GM12878 (cell line): ENCODE measurements around the gene KPTN. TPM values are rescaled to one million over a fixed set of nuclear protein-coding genes. Genes with fewer than 3 reads are reported as not detected.
A peak's percentile ranks its signal among the peaks of the same experiment; 100 is the strongest.

Experiments
- BRCA1 ChIP-seq: IDR thresholded peaks from 2 replicates; pipeline ENCODE4 v1.6.1; 2011; ENCODE audit warnings: low read depth, low read length, improper control_type of control experiment
- CREM ChIP-seq: IDR thresholded peaks from 2 replicates; pipeline ENCODE4 v1.6.1; 2014; ENCODE audit warnings: antibody characterized with exemption, low read depth
- FOS ChIP-seq: IDR thresholded peaks from 3 replicates; pipeline ENCODE4 v1.6.1; 2011; ENCODE audit warnings: borderline replicate concordance; ENCODE audit not compliant: insufficient read length; ENCODE audit errors: extremely low read depth
- HDGF ChIP-seq: fragments of 450-650 bp; IDR thresholded peaks from 2 replicates; pipeline ENCODE4 v1.6.1; 2016; ENCODE audit warnings: antibody characterized with exemption
- JUND ChIP-seq: IDR thresholded peaks from 2 replicates; pipeline ENCODE4 v1.6.1; 2012; ENCODE audit warnings: low read depth, mild to moderate bottlenecking, low read length, improper control_type of control experiment, moderate library complexity
- KDM1A ChIP-seq: fragments of 200-600 bp; sonication (generic); IDR thresholded peaks from 2 replicates; pipeline ENCODE4 v1.6.1; 2016; ENCODE audit warnings: borderline replicate concordance
- MEF2A ChIP-seq: IDR thresholded peaks from 2 replicates; pipeline ENCODE4 v1.6.1; 2011; ENCODE audit warnings: low read depth, mild to moderate bottlenecking, low read length, moderate library complexity; ENCODE audit not compliant: insufficient read depth
- MYB ChIP-seq: fragments of 150-350 bp; IDR thresholded peaks from 2 replicates; pipeline ENCODE4 v1.6.1; 2014; ENCODE audit warnings: mild to moderate bottlenecking, low read depth, low read length, borderline replicate concordance
- NFYB ChIP-seq: IDR thresholded peaks from 2 replicates; pipeline ENCODE4 v1.6.1; 2011; ENCODE audit warnings: low read depth, mild to moderate bottlenecking, low read length, improper control_type of control experiment, moderate library complexity; ENCODE audit not compliant: insufficient read depth
- NR2C2 ChIP-seq: IDR thresholded peaks from 2 replicates; pipeline ENCODE4 v1.6.1; 2011; ENCODE audit warnings: borderline replicate concordance, low read depth; ENCODE audit not compliant: control insufficient read depth, insufficient read length
- SIX5 ChIP-seq: IDR thresholded peaks from 2 replicates; pipeline ENCODE4 v1.6.1; 2011; ENCODE audit warnings: mild to moderate bottlenecking, low read depth, low read length, moderate library complexity; ENCODE audit not compliant: severe bottlenecking
- TAF1 ChIP-seq: IDR thresholded peaks from 2 replicates; pipeline ENCODE4 v1.6.1; 2011; ENCODE audit warnings: mild to moderate bottlenecking, low read depth, low read length, borderline replicate concordance
- ZNF217 ChIP-seq: fragments of 450-650 bp; IDR thresholded peaks from 2 replicates; pipeline ENCODE4 v1.6.1; 2017; ENCODE audit warnings: antibody characterized with exemption, mild to moderate bottlenecking
- ZNF622 ChIP-seq: fragments of 450-650 bp; IDR thresholded peaks from 2 replicates; pipeline ENCODE4 v1.6.1; 2017; ENCODE audit warnings: mild to moderate bottlenecking, inconsistent platforms
- polyA plus RNA-seq, 11 experiments: library from polyadenylated mRNA; depleted of rRNA in 4 of 11; unstranded in 6 of 11; stranded (reverse) in 5 of 11; fragments of >200 nt; fragmentation: Nextera tagmentation in 4 of 11; fragmentation: Illumina TruSeq in 1 of 11; extraction: Ambion mirVana in 4 of 11; extraction: Trizol in 1 of 11; gene quantifications; 1 replicate in 1 of 11; 2 replicates in 10 of 11; pipeline versions ENCODE4 v1.2.1 to v1.2.3, GENCODE V29; 2011 to 2016; ENCODE audit warnings: inconsistent platforms in 2 of 11, missing spikeins in 2 of 11, low read depth in 1 of 11
- total RNA-seq, 4 experiments: library from RNA; depleted of rRNA in 3 of 4; stranded (reverse); fragments of >200 nt in 3 of 4; fragmentation: Illumina TruSeq in 1 of 4; extraction: Trizol in 1 of 4; gene quantifications; 2 replicates each; pipeline versions ENCODE4 v1.2.1 to v1.2.3, GENCODE V29; 2013 to 2021
- TF ChIP-seq, protein P1 (sequence below): fragments of 150-350 bp; IDR thresholded peaks from 2 replicates; pipeline ENCODE4 v1.6.1; 2016; ENCODE audit warnings: low read depth, low read length
- TF ChIP-seq, protein P2 (sequence below): IDR thresholded peaks from 2 replicates; pipeline ENCODE4 v1.6.1; 2012; ENCODE audit warnings: mild to moderate bottlenecking, low read depth, low read length
- TF ChIP-seq, protein P3 (sequence below): IDR thresholded peaks from 2 replicates; pipeline ENCODE4 v1.6.1; 2011; ENCODE audit warnings: borderline replicate concordance, low read depth, mild to moderate bottlenecking, moderate library complexity, mixed read lengths, low read length; ENCODE audit not compliant: insufficient read depth; ENCODE audit errors: extremely low read length
- TF ChIP-seq, protein P4 (sequence below): fragments of 450-650 bp; formaldehyde crosslinking; IDR thresholded peaks from 2 replicates; pipeline ENCODE4 v1.4.0; 2020; ENCODE audit warnings: mild to moderate bottlenecking, moderate library complexity

Gene KPTN
- total and polyA plus RNA-seq, 10 of the 15 experiments (the other 5 are each of a cell fraction or from before 2014, with no cell fraction given): 0.60 to 10.1 (median 6.0) TPM

DNA sequence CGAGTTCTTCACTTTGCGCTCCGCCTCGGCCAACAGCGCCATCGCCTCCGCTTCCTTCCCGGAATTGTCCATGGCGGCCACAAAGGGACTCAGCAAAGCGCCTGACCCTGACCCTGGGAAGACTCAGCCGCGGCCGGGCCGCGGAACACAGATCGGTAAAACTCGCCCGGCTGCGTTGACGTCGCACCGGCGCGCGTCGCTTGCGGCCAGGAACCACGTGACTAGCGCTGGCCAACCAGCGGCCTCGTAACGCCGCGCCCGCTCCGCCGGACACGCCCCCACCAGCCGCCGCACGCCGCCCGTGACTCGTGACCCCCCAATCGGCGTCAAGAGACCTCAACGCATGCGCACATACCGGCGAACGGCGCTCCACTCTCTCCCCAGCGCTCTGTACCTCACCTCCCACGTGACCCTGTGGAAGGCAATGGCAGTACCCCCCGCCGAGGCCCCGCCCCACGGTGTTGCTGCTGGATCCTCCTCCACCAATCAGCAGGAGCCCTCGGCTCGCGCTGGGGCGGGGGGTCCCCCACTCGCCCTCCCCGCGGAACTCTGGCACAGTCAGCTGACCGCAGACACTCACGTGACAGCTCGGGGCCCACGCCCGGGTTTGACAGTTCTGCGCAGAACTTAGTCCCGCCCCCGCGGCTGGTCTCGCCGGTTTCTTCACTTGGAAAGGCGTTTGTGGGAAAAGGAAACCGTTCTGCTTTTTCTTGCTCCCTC, 31.0 kb upstream of the KPTN start, which contains the start of gene NAPA (continued):
- TF ChIP-seq, protein P1, sequence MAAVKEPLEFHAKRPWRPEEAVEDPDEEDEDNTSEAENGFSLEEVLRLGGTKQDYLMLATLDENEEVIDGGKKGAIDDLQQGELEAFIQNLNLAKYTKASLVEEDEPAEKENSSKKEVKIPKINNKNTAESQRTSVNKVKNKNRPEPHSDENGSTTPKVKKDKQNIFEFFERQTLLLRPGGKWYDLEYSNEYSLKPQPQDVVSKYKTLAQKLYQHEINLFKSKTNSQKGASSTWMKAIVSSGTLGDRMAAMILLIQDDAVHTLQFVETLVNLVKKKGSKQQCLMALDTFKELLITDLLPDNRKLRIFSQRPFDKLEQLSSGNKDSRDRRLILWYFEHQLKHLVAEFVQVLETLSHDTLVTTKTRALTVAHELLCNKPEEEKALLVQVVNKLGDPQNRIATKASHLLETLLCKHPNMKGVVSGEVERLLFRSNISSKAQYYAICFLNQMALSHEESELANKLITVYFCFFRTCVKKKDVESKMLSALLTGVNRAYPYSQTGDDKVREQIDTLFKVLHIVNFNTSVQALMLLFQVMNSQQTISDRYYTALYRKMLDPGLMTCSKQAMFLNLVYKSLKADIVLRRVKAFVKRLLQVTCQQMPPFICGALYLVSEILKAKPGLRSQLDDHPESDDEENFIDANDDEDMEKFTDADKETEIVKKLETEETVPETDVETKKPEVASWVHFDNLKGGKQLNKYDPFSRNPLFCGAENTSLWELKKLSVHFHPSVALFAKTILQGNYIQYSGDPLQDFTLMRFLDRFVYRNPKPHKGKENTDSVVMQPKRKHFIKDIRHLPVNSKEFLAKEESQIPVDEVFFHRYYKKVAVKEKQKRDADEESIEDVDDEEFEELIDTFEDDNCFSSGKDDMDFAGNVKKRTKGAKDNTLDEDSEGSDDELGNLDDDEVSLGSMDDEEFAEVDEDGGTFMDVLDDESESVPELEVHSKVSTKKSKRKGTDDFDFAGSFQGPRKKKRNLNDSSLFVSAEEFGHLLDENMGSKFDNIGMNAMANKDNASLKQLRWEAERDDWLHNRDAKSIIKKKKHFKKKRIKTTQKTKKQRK: no peak
- TF ChIP-seq CREM (peak; percentile 76), JUND (no peak), KDM1A (no peak), HDGF (peak; percentile 88), BRCA1 (no peak), ZNF217 (no peak), SIX5 (no peak), ZNF622 (no peak), FOS (peak; percentile 34), MYB (no peak), TAF1 (peak; percentile 84; the same call in 1 of the 2 replicates), MEF2A (peak; percentile 78), NFYB (peak; percentile 87), NR2C2 (no peak)
- TF ChIP-seq, protein P2, sequence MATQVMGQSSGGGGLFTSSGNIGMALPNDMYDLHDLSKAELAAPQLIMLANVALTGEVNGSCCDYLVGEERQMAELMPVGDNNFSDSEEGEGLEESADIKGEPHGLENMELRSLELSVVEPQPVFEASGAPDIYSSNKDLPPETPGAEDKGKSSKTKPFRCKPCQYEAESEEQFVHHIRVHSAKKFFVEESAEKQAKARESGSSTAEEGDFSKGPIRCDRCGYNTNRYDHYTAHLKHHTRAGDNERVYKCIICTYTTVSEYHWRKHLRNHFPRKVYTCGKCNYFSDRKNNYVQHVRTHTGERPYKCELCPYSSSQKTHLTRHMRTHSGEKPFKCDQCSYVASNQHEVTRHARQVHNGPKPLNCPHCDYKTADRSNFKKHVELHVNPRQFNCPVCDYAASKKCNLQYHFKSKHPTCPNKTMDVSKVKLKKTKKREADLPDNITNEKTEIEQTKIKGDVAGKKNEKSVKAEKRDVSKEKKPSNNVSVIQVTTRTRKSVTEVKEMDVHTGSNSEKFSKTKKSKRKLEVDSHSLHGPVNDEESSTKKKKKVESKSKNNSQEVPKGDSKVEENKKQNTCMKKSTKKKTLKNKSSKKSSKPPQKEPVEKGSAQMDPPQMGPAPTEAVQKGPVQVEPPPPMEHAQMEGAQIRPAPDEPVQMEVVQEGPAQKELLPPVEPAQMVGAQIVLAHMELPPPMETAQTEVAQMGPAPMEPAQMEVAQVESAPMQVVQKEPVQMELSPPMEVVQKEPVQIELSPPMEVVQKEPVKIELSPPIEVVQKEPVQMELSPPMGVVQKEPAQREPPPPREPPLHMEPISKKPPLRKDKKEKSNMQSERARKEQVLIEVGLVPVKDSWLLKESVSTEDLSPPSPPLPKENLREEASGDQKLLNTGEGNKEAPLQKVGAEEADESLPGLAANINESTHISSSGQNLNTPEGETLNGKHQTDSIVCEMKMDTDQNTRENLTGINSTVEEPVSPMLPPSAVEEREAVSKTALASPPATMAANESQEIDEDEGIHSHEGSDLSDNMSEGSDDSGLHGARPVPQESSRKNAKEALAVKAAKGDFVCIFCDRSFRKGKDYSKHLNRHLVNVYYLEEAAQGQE: no peak
- TF ChIP-seq, protein P3, sequence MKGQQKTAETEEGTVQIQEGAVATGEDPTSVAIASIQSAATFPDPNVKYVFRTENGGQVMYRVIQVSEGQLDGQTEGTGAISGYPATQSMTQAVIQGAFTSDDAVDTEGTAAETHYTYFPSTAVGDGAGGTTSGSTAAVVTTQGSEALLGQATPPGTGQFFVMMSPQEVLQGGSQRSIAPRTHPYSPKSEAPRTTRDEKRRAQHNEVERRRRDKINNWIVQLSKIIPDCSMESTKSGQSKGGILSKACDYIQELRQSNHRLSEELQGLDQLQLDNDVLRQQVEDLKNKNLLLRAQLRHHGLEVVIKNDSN: peak; percentile 88
- TF ChIP-seq, protein P4, sequence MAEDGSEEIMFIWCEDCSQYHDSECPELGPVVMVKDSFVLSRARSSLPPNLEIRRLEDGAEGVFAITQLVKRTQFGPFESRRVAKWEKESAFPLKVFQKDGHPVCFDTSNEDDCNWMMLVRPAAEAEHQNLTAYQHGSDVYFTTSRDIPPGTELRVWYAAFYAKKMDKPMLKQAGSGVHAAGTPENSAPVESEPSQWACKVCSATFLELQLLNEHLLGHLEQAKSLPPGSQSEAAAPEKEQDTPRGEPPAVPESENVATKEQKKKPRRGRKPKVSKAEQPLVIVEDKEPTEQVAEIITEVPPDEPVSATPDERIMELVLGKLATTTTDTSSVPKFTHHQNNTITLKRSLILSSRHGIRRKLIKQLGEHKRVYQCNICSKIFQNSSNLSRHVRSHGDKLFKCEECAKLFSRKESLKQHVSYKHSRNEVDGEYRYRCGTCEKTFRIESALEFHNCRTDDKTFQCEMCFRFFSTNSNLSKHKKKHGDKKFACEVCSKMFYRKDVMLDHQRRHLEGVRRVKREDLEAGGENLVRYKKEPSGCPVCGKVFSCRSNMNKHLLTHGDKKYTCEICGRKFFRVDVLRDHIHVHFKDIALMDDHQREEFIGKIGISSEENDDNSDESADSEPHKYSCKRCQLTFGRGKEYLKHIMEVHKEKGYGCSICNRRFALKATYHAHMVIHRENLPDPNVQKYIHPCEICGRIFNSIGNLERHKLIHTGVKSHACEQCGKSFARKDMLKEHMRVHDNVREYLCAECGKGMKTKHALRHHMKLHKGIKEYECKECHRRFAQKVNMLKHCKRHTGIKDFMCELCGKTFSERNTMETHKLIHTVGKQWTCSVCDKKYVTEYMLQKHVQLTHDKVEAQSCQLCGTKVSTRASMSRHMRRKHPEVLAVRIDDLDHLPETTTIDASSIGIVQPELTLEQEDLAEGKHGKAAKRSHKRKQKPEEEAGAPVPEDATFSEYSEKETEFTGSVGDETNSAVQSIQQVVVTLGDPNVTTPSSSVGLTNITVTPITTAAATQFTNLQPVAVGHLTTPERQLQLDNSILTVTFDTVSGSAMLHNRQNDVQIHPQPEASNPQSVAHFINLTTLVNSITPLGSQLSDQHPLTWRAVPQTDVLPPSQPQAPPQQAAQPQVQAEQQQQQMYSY (CRISPR knock-in tag): 0 out of 2 replicates have a peak, but pooled peaks have one; percentile 8
